Lower leg skin (tissue), 4 donors: ENCODE measurements around the gene ANKRD7. TPM values are rescaled to one million over a fixed set of nuclear protein-coding genes. Genes with fewer than 3 reads are reported as not detected.

ENCODE experiments used
- DNase-seq, 2 donors: peaks; one replicate each; pipeline ENCODE4 v3.0.0-alpha.2; 2019; ENCODE audit warnings: low spot score in 2 of 2
- H3K4me3 ChIP-seq: fragments of 200-600 bp; sonication (generic); 2 replicates; pipeline ENCODE4 v1.5.1; 2017; ENCODE audit warnings: mild to moderate bottlenecking, low read depth; ENCODE audit not compliant: poor library complexity, severe bottlenecking
- CTCF ChIP-seq, 3 donors: fragments of 450-650 bp; IDR thresholded peaks; one replicate each; pipeline ENCODE4 v1.5.1; 2016; ENCODE audit warnings: antibody characterized with exemption in 3 of 3, mild to moderate bottlenecking in 3 of 3, moderate library complexity in 2 of 3
- POLR2A ChIP-seq, 2 donors: fragments of 450-650 bp; IDR thresholded peaks; one replicate each; pipeline ENCODE4 v1.6.1; 2016 to 2017; ENCODE audit warnings: antibody characterized with exemption in 2 of 2, mild to moderate bottlenecking in 1 of 2, moderate library complexity in 1 of 2
- WGBS, 2 donors: methylation state at CpG; one replicate each; pipeline ENCODE4 v1.1.5; 2018; 5-methylcytosine and 5-hydroxymethylcytosine counted together
- intact Hi-C: fragments of 100-400 bp; cut with DNase I; formaldehyde crosslinking; loops from one replicate; pipeline ENCODE4 v1.15.0; 2023; ENCODE audit warnings: low total_unique reads
- total RNA-seq, 4 donors: library from RNA; depleted of rRNA; stranded (reverse); fragments of >200 nt; gene quantifications; one replicate each; pipeline ENCODE4 v1.1.0, GENCODE V29; 2016

The ANKRD7 gene
- total RNA-seq, 4 donors from 2014 or later: 0.49 TPM; not detected in 3

- peak within 1 kb of the TSS; percentile 80 for H3K4me3 ChIP-seq
- intact Hi-C loops: no loop called here
- WGBS, 2 donors: 0 to 1% methylated on average over 47 to 62 of the region's 62 CpGs
- TF ChIP-seq POLR2A (IDR thresholded peaks at IDR 0.05) (peak in 1 of 2 donors; percentile 11), CTCF (IDR thresholded peaks at IDR 0.05) (no peak)
- peak; percentile 98 to 99 for DNase-seq
Measured at GRCh38 chr7:118183786-118184564, 40.5 kb upstream of the ANKRD7 start, which contains the start of gene LSM8. TSS of gene LSM8 (plus strand) at chr7:118184164. CDS start at chr7:118184224, 60 bp downstream.

GRCh38 chr7:118184565-118184940 lies 40.0 kb upstream of the ANKRD7 start:
- intact Hi-C loops: no loop called here
- TF ChIP-seq POLR2A (IDR thresholded peaks at IDR 0.05) (no peak), CTCF (IDR thresholded peaks at IDR 0.05) (no peak)
- DNase-seq: no peak
- 5 to 8% methylated on average over 10 of the region's 10 CpGs for WGBS, 2 donors
- peak overlapping the region; percentile 80 for H3K4me3 ChIP-seq

- H3K4me3 ChIP-seq: peak overlapping the region; percentile 80
- 62 to 64% methylated on average over 6 of the region's 6 CpGs for WGBS, 2 donors
- no peak for DNase-seq
- no peak for TF ChIP-seq CTCF (IDR thresholded peaks at IDR 0.05)
- TF ChIP-seq POLR2A (IDR thresholded peaks at IDR 0.05): no peak
- intact Hi-C loops: no loop called here
Measured at GRCh38 chr7:118185163-118185860, 39.2 kb upstream of the ANKRD7 start.

GRCh38 chr7:118186501-118186900 lies 38.0 kb upstream of the ANKRD7 start:
- TF ChIP-seq CTCF (IDR thresholded peaks at IDR 0.05) (no peak), POLR2A (IDR thresholded peaks at IDR 0.05) (no peak)
- no peak overlapping the region for H3K4me3 ChIP-seq
- intact Hi-C loops: no loop called here

GRCh38 chr7:118194571-118194970 lies 29.9 kb upstream of the ANKRD7 start:
- TF ChIP-seq CTCF (IDR thresholded peaks at IDR 0.05): no peak
- no peak for TF ChIP-seq POLR2A (IDR thresholded peaks at IDR 0.05)
- intact Hi-C loops: loop anchor here (5.0 kb wide), 1 partner anchor 633 kb away; no protein-coding TSS in a partner anchor
- no peak overlapping the region for H3K4me3 ChIP-seq
- WGBS, 2 donors: 66 to 68% methylated on average over 2 of the region's 2 CpGs
- DNase-seq: no peak

More at GRCh38 chr7:118186501-118186900, 38.0 kb upstream of the ANKRD7 start:
- DNase-seq: no peak
